Measurements from ENCODE around the gene IMMP2L.

The IMMP2L gene

GRCh38 chr7:111043561-111043960 lies 518.7 kb downstream of the IMMP2L start:
- Histone ChIP-seq H3K9ac (ENCODE audit: low read depth, low read length) (no peak overlapping the region), H3K4me1 (ENCODE audit: control insufficient read depth, insufficient read depth, low read length) (no peaks in the 10 kb centered on the region), H3K27me3 (ENCODE audit: control insufficient read depth, insufficient read depth, low read length) (no peaks in the 10 kb centered on the region), H3K36me3 (ENCODE audit: control insufficient read depth, insufficient read depth, low read length) (no peaks in the 10 kb centered on the region), H3K9me3 (ENCODE audit: control insufficient read depth, insufficient read depth, low read length) (no peaks in the 10 kb centered on the region), H3K4me3 (ENCODE audit: low read depth, low read length) (no peak overlapping the region)

DNA sequence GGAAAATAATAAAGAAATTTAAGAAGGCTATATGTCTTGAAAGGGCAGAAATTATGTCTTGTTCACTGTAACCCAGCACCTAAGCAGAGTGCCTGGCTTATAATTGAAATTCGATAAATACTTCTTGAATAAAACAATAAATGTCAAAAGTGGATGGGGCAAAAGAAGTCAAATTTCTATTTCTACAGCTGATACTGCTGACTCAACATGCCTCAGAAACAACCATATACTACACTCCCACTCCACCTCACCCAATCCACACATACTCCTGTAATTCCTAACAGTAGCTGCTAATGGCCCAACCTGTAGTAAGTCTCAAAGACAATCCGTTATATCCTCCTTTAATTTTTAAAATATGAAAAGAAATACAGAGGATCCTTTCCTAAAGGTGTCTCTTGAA lies 519.5 kb downstream of the IMMP2L start:
- Histone ChIP-seq H3K4me1 (ENCODE audit: control insufficient read depth, insufficient read depth, low read length) (no peaks in the 10 kb centered on the region), H3K4me3 (ENCODE audit: low read depth, low read length) (no peak overlapping the region)

GRCh38 chr7:111041577-111041976 lies 520.7 kb downstream of the IMMP2L start:
- no peak overlapping the region for H3K4me3 ChIP-seq (ENCODE audit: low read depth, low read length)
- no peaks in the 10 kb centered on the region for H3K36me3 ChIP-seq (ENCODE audit: control insufficient read depth, insufficient read depth, low read length)
- no peaks in the 10 kb centered on the region for H3K9me3 ChIP-seq (ENCODE audit: control insufficient read depth, insufficient read depth, low read length)
- H3K4me1 ChIP-seq (ENCODE audit: control insufficient read depth, insufficient read depth, low read length), result no peaks in the 10 kb centered on the region
- H3K9ac ChIP-seq (ENCODE audit: low read depth, low read length), result no peak overlapping the region
- H3K27me3 ChIP-seq (ENCODE audit: control insufficient read depth, insufficient read depth, low read length), result no peaks in the 10 kb centered on the region

More for the DNA sequence above, 519.5 kb downstream of the IMMP2L start:
- no peaks in the 10 kb centered on the region for H3K9me3 ChIP-seq (ENCODE audit: control insufficient read depth, insufficient read depth, low read length)
- no peak overlapping the region for H3K9ac ChIP-seq (ENCODE audit: low read depth, low read length)
- no peaks in the 10 kb centered on the region for H3K36me3 ChIP-seq (ENCODE audit: control insufficient read depth, insufficient read depth, low read length)
- H3K27me3 ChIP-seq (ENCODE audit: control insufficient read depth, insufficient read depth, low read length), result no peaks in the 10 kb centered on the region

GRCh38 chr7:111038185-111038584 lies 524.1 kb downstream of the IMMP2L start:
- no peak overlapping the region for H3K9ac ChIP-seq (ENCODE audit: low read depth, low read length)
- no peaks in the 10 kb centered on the region for H3K4me1 ChIP-seq (ENCODE audit: control insufficient read depth, insufficient read depth, low read length)
- no peaks in the 10 kb centered on the region for H3K36me3 ChIP-seq (ENCODE audit: control insufficient read depth, insufficient read depth, low read length)
- no peaks in the 10 kb centered on the region for H3K9me3 ChIP-seq (ENCODE audit: control insufficient read depth, insufficient read depth, low read length)
- H3K4me3 ChIP-seq (ENCODE audit: low read depth, low read length), result no peak overlapping the region
- no peaks in the 10 kb centered on the region for H3K27me3 ChIP-seq (ENCODE audit: control insufficient read depth, insufficient read depth, low read length)

- Histone ChIP-seq H3K4me1 (ENCODE audit: control insufficient read depth, insufficient read depth, low read length) (peaks cover 6% of the 10 kb centered on the region), H3K9ac (ENCODE audit: low read depth, low read length) (no peak overlapping the region), H3K9me3 (ENCODE audit: control insufficient read depth, insufficient read depth, low read length) (no peaks in the 10 kb centered on the region), H3K4me3 (ENCODE audit: low read depth, low read length) (no peak overlapping the region), H3K27me3 (ENCODE audit: control insufficient read depth, insufficient read depth, low read length) (no peaks in the 10 kb centered on the region), H3K36me3 (ENCODE audit: control insufficient read depth, insufficient read depth, low read length) (no peaks in the 10 kb centered on the region)
Measured at GRCh38 chr7:111031916-111032315, 530.4 kb downstream of the IMMP2L start.

- H3K9ac ChIP-seq (ENCODE audit: low read depth, low read length), result no peak overlapping the region
- H3K36me3 ChIP-seq (ENCODE audit: control insufficient read depth, insufficient read depth, low read length), result no peaks in the 10 kb centered on the region
- H3K4me3 ChIP-seq (ENCODE audit: low read depth, low read length), result no peak overlapping the region
- no peaks in the 10 kb centered on the region for H3K9me3 ChIP-seq (ENCODE audit: control insufficient read depth, insufficient read depth, low read length)
- H3K4me1 ChIP-seq (ENCODE audit: control insufficient read depth, insufficient read depth, low read length), result peaks cover 16% of the 10 kb centered on the region
- no peaks in the 10 kb centered on the region for H3K27me3 ChIP-seq (ENCODE audit: control insufficient read depth, insufficient read depth, low read length)
Measured at GRCh38 chr7:111030336-111030735, 532.0 kb downstream of the IMMP2L start.

- Histone ChIP-seq H3K9me3 (ENCODE audit: control insufficient read depth, insufficient read depth, low read length) (no peaks in the 10 kb centered on the region), H3K27me3 (ENCODE audit: control insufficient read depth, insufficient read depth, low read length) (no peaks in the 10 kb centered on the region), H3K36me3 (ENCODE audit: control insufficient read depth, insufficient read depth, low read length) (no peaks in the 10 kb centered on the region), H3K4me1 (ENCODE audit: control insufficient read depth, insufficient read depth, low read length) (peaks cover 16% of the 10 kb centered on the region), H3K4me3 (ENCODE audit: low read depth, low read length) (no peak overlapping the region), H3K9ac (ENCODE audit: low read depth, low read length) (no peak overlapping the region)
Measured at GRCh38 chr7:111029574-111030251, 532.6 kb downstream of the IMMP2L start.

- no peaks in the 10 kb centered on the region for H3K9me3 ChIP-seq (ENCODE audit: control insufficient read depth, insufficient read depth, low read length)
- H3K36me3 ChIP-seq (ENCODE audit: control insufficient read depth, insufficient read depth, low read length), result no peaks in the 10 kb centered on the region
- no peak overlapping the region for H3K4me3 ChIP-seq (ENCODE audit: low read depth, low read length)
- H3K9ac ChIP-seq (ENCODE audit: low read depth, low read length), result no peak overlapping the region
- no peaks in the 10 kb centered on the region for H3K27me3 ChIP-seq (ENCODE audit: control insufficient read depth, insufficient read depth, low read length)
- H3K4me1 ChIP-seq (ENCODE audit: control insufficient read depth, insufficient read depth, low read length), result peaks cover 16% of the 10 kb centered on the region
Measured at GRCh38 chr7:111029141-111029572, 533.1 kb downstream of the IMMP2L start.

- Histone ChIP-seq H3K27me3 (ENCODE audit: control insufficient read depth, insufficient read depth, low read length) (no peaks in the 10 kb centered on the region), H3K9ac (ENCODE audit: low read depth, low read length) (no peak overlapping the region)
Measured at GRCh38 chr7:111027396-111027795, 534.9 kb downstream of the IMMP2L start.

GRCh38 chr7:111026806-111027205 lies 535.5 kb downstream of the IMMP2L start:
- Histone ChIP-seq H3K27me3 (ENCODE audit: control insufficient read depth, insufficient read depth, low read length) (no peaks in the 10 kb centered on the region), H3K36me3 (ENCODE audit: control insufficient read depth, insufficient read depth, low read length) (no peaks in the 10 kb centered on the region), H3K9ac (ENCODE audit: low read depth, low read length) (no peak overlapping the region), H3K9me3 (ENCODE audit: control insufficient read depth, insufficient read depth, low read length) (no peaks in the 10 kb centered on the region), H3K4me1 (ENCODE audit: control insufficient read depth, insufficient read depth, low read length) (peaks cover 16% of the 10 kb centered on the region), H3K4me3 (ENCODE audit: low read depth, low read length) (no peak overlapping the region)

More at GRCh38 chr7:111027396-111027795, 534.9 kb downstream of the IMMP2L start:
- Histone ChIP-seq H3K4me1 (ENCODE audit: control insufficient read depth, insufficient read depth, low read length) (peaks cover 16% of the 10 kb centered on the region), H3K36me3 (ENCODE audit: control insufficient read depth, insufficient read depth, low read length) (no peaks in the 10 kb centered on the region), H3K9me3 (ENCODE audit: control insufficient read depth, insufficient read depth, low read length) (no peaks in the 10 kb centered on the region), H3K4me3 (ENCODE audit: low read depth, low read length) (no peak overlapping the region)

- no peak overlapping the region for H3K9ac ChIP-seq (ENCODE audit: low read depth, low read length)
- no peak overlapping the region for H3K4me3 ChIP-seq (ENCODE audit: low read depth, low read length)
- no peaks in the 10 kb centered on the region for H3K9me3 ChIP-seq (ENCODE audit: control insufficient read depth, insufficient read depth, low read length)
- no peaks in the 10 kb centered on the region for H3K27me3 ChIP-seq (ENCODE audit: control insufficient read depth, insufficient read depth, low read length)
- no peaks in the 10 kb centered on the region for H3K36me3 ChIP-seq (ENCODE audit: control insufficient read depth, insufficient read depth, low read length)
- peaks cover 16% of the 10 kb centered on the region for H3K4me1 ChIP-seq (ENCODE audit: control insufficient read depth, insufficient read depth, low read length)
Measured at GRCh38 chr7:111026343-111026742, 535.9 kb downstream of the IMMP2L start.

DNA sequence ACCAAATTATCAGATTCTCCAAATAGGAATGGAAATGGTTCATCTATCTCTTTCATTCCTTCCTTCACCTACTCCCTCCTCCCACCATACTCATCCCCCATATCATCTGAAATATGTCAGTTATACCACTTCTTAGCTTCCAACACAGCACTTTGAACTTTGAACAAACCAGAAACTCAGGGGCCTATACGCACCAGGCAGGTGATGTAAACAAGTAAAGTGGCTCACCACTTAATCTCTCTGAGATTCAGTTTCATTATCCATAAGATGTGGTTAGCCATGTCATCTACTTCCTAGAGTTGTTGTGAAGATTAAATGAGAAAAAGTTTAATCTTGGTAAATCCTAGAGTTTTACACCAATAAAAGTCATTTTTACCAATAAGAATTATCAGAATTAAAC lies 537.3 kb downstream of the IMMP2L start:
- H3K36me3 ChIP-seq (ENCODE audit: control insufficient read depth, insufficient read depth, low read length), result no peaks in the 10 kb centered on the region
- no peak overlapping the region for H3K9ac ChIP-seq (ENCODE audit: low read depth, low read length)
- no peaks in the 10 kb centered on the region for H3K27me3 ChIP-seq (ENCODE audit: control insufficient read depth, insufficient read depth, low read length)
- H3K9me3 ChIP-seq (ENCODE audit: control insufficient read depth, insufficient read depth, low read length), result no peaks in the 10 kb centered on the region
- H3K4me3 ChIP-seq (ENCODE audit: low read depth, low read length), result no peak overlapping the region
- H3K4me1 ChIP-seq (ENCODE audit: control insufficient read depth, insufficient read depth, low read length), result peaks cover 16% of the 10 kb centered on the region
